ENCODE measurements around the gene MOCS1. TPM values are rescaled to one million over a fixed set of nuclear protein-coding genes. Genes with fewer than 3 reads are reported as not detected.

Gene MOCS1
- total and polyA plus RNA-seq, 9 of the 15 experiments (the other 6 are each of a cell fraction or from before 2014, with no cell fraction given): 0.69 to 12.7 (median 8.7) TPM

GRCh38 chr6:39910744-39911143 is 23.5 kb downstream of the MOCS1 start:
- Histone ChIP-seq H3K9me1 (ENCODE audit: control insufficient read depth, insufficient read depth, low read length) (no peaks in the 10 kb centered on the region), H3K4me2 (ENCODE audit: insufficient read depth, low read length) (no peak overlapping the region), H4K20me1 (replicated peaks; ENCODE audit: control insufficient read depth, insufficient read depth, low read length) (no peaks in the 10 kb centered on the region), H2AFZ (ENCODE audit: low read depth, low read length) (no peak overlapping the region), H3K9me3 (replicated peaks; ENCODE audit: control insufficient read depth, insufficient read depth, low read depth, low read length) (no peaks in the 10 kb centered on the region), H3K79me2 (ENCODE audit: control insufficient read depth, insufficient read depth, low read length) (no peaks in the 10 kb centered on the region), H3K27me3 (ENCODE audit: control insufficient read depth in 2 of 2, insufficient read depth in 2 of 2, low read length in 2 of 2) (peaks cover 0 to 22% of the 10 kb centered on the region in 2 experiments; a peak in 2 of 5 replicates), H3K27ac (ENCODE audit: extremely low read depth, low read depth, low read length) (no peak overlapping the region), H3K9ac (ENCODE audit: insufficient read depth in 1 of 2, low read depth in 2 of 2, low read length in 2 of 2) (no peak overlapping the region), H3K4me1 (replicated peaks in 1 of 2; ENCODE audit: control insufficient read depth in 2 of 2, insufficient read depth in 2 of 2, low read length in 2 of 2) (peaks cover 0 to 4% of the 10 kb centered on the region in 2 experiments; a peak in 1 of 5 replicates), H3K36me3 (ENCODE audit: control insufficient read depth, insufficient read depth, low read length) (no peaks in the 10 kb centered on the region; the same call in 2 of the 3 replicates), H3K4me3 (no peak overlapping the region)
- ATAC-seq: no peak
- TF ChIP-seq HMGXB4 (CRISPR knock-in tag; IDR thresholded peaks at IDR 0.05) (no peak), NFRKB (IDR thresholded peaks at IDR 0.05; ENCODE audit: low read depth) (no peak), MTA2 (IDR thresholded peaks at IDR 0.05; ENCODE audit: low read depth) (no peak), ZNF124 (CRISPR knock-in tag; IDR thresholded peaks at IDR 0.05) (no peak), TGIF2 (CRISPR knock-in tag; IDR thresholded peaks at IDR 0.05) (no peak), KLF16 (IDR thresholded peaks at IDR 0.05) (no peak), CBX8 (IDR thresholded peaks at IDR 0.05; ENCODE audit: borderline replicate concordance, extremely low read depth, low read depth, low read length, poor library complexity, severe bottlenecking) (no peak), ZNF551 (CRISPR knock-in tag; IDR thresholded peaks at IDR 0.05) (no peak), FOXP1 (CRISPR knock-in tag; IDR thresholded peaks at IDR 0.05) (no peak), XRCC4 (IDR thresholded peaks at IDR 0.05; ENCODE audit: extremely low read depth, insufficient read depth, insufficient read length) (no peak), GABPA (tag; conservative IDR thresholded peaks at IDR 0.05; ENCODE audit: low read depth) (no peak), CTCF (IDR thresholded peaks at IDR 0.05 in 2 of 3, conservative IDR thresholded peaks at IDR 0.05 in 1 of 3; ENCODE audit: insufficient read depth in 2 of 3, low read depth in 1 of 3, low read length in 3 of 3) (no peak), ZSCAN32 (CRISPR knock-in tag; IDR thresholded peaks at IDR 0.05) (no peak), ZBTB26 (CRISPR knock-in tag; IDR thresholded peaks at IDR 0.05) (no peak), GTF2F1 (IDR thresholded peaks at IDR 0.05; ENCODE audit: low read depth, low read length) (no peak), EP300 (IDR thresholded peaks at IDR 0.05; ENCODE audit: low read length) (no peak), SIN3A (IDR thresholded peaks at IDR 0.05; ENCODE audit: borderline replicate concordance in 2 of 2, control insufficient read depth in 1 of 2, low read depth in 2 of 2, low read length in 2 of 2) (no peak), CSDE1 (IDR thresholded peaks at IDR 0.05) (no peak)
- ChIA-PET POLR2A (interaction anchor here (0.6 to 1.0 kb wide), 4 partner anchors 10 to 215 kb away, joined by 3 read pairs; no protein-coding TSS in a partner anchor), CTCF (ENCODE audit: low intra/inter-chr PET ratio) (no interaction called here)
- intact Hi-C loops (cut with micrococcal nuclease) (no loop called here), in situ Hi-C loops (cut with MboI) (no loop called here)
- WGBS (ENCODE audit: insufficient coverage, low coverage, missing lambda C conversion rate): 6% methylated on average over 2 of the region's 2 CpGs
- BruUV-seq (replicated peaks): no TSS peak
- no peak for DNase-seq (ENCODE audit: extremely low read depth in 1 of 4, low spot score in 3 of 4)
- no peak for FAIRE-seq
